ENCODE data around the gene RABGAP1L.

Gene RABGAP1L

GRCh38 chr1:174200746-174201145, 41.4 kb downstream of the RABGAP1L start:
- no peak for TF ChIP-seq CTCF (IDR thresholded peaks at IDR 0.05; ENCODE audit: insufficient read depth, low read length, missing control alignments)
- POLR2A ChIA-PET: no interaction called here
- no peak overlapping the region for H3K4me3 ChIP-seq (ENCODE audit: low read depth, low read length)
- CTCF ChIA-PET: interaction anchor here (1.0 to 1.4 kb wide), 3 partner anchors 10 to 20 kb away, joined by 3 to 6 read pairs (median 3); no protein-coding TSS in a partner anchor
- DNase-seq (ENCODE audit: low read depth, low spot score): no peak

DNA sequence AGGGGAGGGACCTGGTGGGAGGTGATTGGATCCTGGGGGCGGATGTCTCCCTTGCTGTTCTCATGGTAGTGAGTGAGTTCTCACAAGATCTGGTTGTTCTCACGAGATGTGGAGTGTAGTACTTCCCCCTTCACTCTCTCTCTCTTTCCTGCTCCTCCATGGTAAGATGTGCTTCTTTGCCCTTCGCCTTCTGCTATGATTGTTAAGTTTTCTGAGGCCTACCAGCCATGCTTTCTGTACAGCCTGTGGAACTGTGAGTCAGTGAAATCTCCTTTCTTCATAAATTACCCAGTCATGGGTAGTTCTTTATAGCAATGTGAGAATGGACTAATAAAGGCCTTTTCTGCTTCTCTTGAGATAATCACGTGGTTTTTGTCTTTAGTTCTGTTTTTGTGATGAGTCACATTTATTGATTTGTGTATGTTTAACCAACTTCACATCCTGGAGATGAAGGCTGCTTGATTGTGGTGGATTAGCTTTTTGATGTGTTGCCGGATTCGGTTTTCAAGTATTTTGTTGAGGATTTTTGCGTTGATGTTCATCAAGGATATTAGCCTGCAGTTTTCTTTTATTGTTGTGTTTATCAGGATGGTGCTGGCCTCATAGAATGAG, 45.5 kb downstream of the RABGAP1L start:
- no peak overlapping the region for H3K4me3 ChIP-seq (ENCODE audit: low read depth, low read length)
- CTCF ChIA-PET: interaction anchor here (2.2 to 5.3 kb wide), 2 partner anchors 10 to 14 kb away, joined by 7 to 31 read pairs; no protein-coding TSS in a partner anchor
- DNase-seq (ENCODE audit: low read depth, low spot score): no peak
- no peak for TF ChIP-seq CTCF (IDR thresholded peaks at IDR 0.05; ENCODE audit: insufficient read depth, low read length, missing control alignments)
- POLR2A ChIA-PET: no interaction called here

DNA sequence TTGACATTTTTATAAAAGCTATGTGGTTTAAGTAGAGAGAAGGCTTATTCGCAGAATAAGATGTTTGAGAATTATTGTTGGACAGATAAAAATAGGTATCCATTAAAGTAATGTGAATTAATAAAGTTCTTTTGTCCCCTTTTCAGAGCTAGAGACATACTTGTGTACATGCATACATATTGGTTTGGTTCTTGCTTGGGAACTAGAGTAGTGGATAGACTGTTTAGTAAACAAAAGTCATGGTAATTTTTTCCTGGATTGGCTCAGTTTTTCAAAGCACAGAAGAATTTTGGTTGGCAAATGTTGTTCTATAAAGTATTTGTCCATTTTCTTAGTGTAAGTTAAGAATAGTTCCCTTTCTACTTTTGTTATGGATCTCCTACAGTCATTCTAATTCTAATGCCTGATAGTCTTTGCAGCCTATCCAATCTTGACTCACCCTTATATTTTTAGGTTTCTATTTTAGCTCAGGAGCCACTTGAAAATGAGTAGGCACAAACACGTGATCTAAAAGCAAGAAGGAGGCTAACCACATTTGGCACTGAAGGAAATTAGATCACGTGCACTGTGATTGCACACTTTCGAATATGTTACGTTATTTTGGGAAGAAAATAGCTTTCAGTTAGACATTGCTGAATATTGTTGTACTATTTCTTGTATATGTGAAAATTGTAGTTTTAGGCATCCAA, 47.0 kb downstream of the RABGAP1L start:
- no peak overlapping the region for H3K4me3 ChIP-seq (ENCODE audit: low read depth, low read length)
- TF ChIP-seq CTCF (IDR thresholded peaks at IDR 0.05; ENCODE audit: insufficient read depth, low read length, missing control alignments): no peak
- no peak for DNase-seq (ENCODE audit: low read depth, low spot score)
- ChIA-PET CTCF (interaction anchor here (1.4 to 5.3 kb wide), 3 partner anchors 9 to 1461 kb away, joined by 4 to 31 read pairs (median 7); no protein-coding TSS in a partner anchor), POLR2A (no interaction called here)

DNA sequence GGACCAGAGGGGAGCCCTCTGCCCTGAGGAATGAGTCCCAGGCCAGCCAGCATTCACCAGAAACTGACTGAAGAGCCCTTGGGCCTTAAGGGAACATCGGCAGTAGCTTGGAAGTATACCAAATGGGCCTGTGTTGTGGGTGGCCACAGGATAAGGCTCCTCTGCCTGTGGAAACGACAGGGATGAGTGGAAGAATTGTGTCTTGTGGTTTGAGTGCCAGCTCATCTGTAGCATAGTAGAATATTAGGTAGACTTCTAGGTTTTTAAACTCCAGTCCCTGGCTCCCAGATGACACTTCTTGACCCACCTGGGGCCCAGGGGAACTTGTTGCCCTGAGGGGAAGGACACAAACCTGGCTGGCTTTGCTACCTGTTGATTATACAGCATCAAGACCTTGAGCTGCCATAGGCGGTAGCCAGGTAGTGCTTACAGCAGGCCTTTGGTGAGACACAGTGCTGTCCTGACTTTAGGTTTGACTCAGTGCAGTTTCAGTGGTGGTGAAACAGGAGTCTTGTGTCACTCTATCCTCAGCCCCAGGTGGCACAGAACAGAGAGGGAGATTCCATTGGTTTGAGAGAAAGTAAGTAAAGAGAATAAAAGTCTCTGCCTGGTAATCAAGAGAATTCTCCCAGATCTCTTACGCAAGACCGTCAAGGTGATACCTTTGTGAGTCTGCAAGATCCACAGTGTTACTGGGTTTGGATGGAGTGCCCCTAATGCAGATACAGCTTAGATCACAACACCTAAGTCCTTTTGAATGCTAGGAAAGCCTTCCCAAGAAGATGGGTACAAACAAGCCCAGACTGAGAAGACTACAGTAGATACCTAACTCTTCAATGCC, 50.2 kb downstream of the RABGAP1L start:
- DNase-seq (ENCODE audit: low read depth, low spot score): no peak
- ChIA-PET POLR2A (no interaction called here), CTCF (no interaction called here)
- TF ChIP-seq CTCF (IDR thresholded peaks at IDR 0.05; ENCODE audit: insufficient read depth, low read length, missing control alignments): no peak
- H3K4me3 ChIP-seq (ENCODE audit: low read depth, low read length): no peak overlapping the region

DNA sequence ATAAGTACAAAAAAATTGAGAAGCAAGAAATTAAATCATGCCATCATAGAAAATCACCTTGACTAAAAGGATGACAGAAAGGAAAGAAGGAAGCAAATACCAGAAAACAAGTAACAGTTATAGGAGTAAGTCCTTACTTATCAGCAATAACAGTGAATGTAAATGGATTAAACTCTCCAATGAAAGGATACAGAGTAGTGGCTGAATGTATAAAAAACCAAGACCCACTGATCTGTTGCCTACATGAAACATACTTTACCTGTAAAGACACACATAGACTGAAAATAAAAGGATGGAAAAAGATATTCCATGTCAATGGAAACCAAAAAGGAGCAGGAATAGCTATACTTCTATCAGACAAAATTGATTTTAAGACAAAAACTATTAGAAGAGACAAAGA, 52.2 kb downstream of the RABGAP1L start:
- CTCF ChIA-PET: no interaction called here
- POLR2A ChIA-PET: no interaction called here

More for the DNA sequence above, 52.2 kb downstream of the RABGAP1L start:
- DNase-seq (ENCODE audit: low read depth, low spot score): no peak
- TF ChIP-seq CTCF (IDR thresholded peaks at IDR 0.05; ENCODE audit: insufficient read depth, low read length, missing control alignments): no peak
- H3K4me3 ChIP-seq (ENCODE audit: low read depth, low read length): no peak overlapping the region
